Chondrocyte (in vitro differentiated cells): ENCODE data around the gene POLD1. TPM values are rescaled to one million over a fixed set of nuclear protein-coding genes. Genes with fewer than 3 reads are reported as not detected.
A peak's percentile ranks its signal among the peaks of the same experiment; 100 is the strongest.
"Not testable (repeated sequence)": the region's sequence is repeated elsewhere in the genome, so short reads cannot be mapped to it uniquely, and the experiment has no call there.

ENCODE experiments used
- DNase-seq: peaks from one replicate; pipeline ENCODE4 v3.0.0; 2021; ENCODE audit warnings: mixed read lengths, low spot score
- H3K27ac Mint-ChIP-seq: one replicate; pipeline ENCODE4 v1.8.0; 2021; ENCODE audit warnings: mild to moderate bottlenecking, moderate library complexity, mixed read lengths; ENCODE audit not compliant: unreplicated experiment
- H3K27me3 Mint-ChIP-seq: 2 replicates; pipeline ENCODE4 v1.8.0; 2021; ENCODE audit warnings: low read depth, mixed read lengths
- H3K36me3 Mint-ChIP-seq: 2 replicates; pipeline ENCODE4 v1.8.0; 2021; ENCODE audit warnings: low read depth, mixed read lengths
- H3K4me1 Mint-ChIP-seq: 2 replicates; pipeline ENCODE4 v1.8.0; 2021; ENCODE audit warnings: low read depth, mild to moderate bottlenecking, mixed read lengths
- H3K4me3 Mint-ChIP-seq: one replicate; pipeline ENCODE4 v1.8.0; 2021; ENCODE audit warnings: mild to moderate bottlenecking, moderate library complexity, mixed read lengths; ENCODE audit not compliant: unreplicated experiment
- H3K9me3 Mint-ChIP-seq: 2 replicates; pipeline ENCODE4 v1.8.0; 2021; ENCODE audit warnings: low read depth, mixed read lengths
- total RNA-seq: library from RNA; stranded (reverse); gene quantifications from 3 replicates; pipeline ENCODE4 v1.2.1, GENCODE V29; 2021
- TF ChIP-seq, protein P1 (sequence below): fragments of 200-600 bp; sonication (generic); IDR thresholded peaks from 2 replicates; pipeline ENCODE4 v1.5.0; 2021; ENCODE audit warnings: antibody characterized with exemption, mild to moderate bottlenecking, moderate library complexity

The POLD1 gene
- total RNA-seq, 1 donor from 2014 or later, result 15.8 TPM

GRCh38 chr19:50344661-50345318 is 39.4 kb upstream of the POLD1 start:
- peak; percentile 59 for DNase-seq
- no peak overlapping the region for H3K27ac Mint-ChIP-seq
- H3K4me3 Mint-ChIP-seq, result no peak overlapping the region
- H3K9me3 Mint-ChIP-seq, result peaks cover 14% of the 10 kb centered on the region
- no peaks in the 10 kb centered on the region for H3K27me3 Mint-ChIP-seq
- peaks cover 9% of the 10 kb centered on the region for H3K4me1 Mint-ChIP-seq
- H3K36me3 Mint-ChIP-seq, result peaks cover 12% of the 10 kb centered on the region
- TF ChIP-seq, protein P1, sequence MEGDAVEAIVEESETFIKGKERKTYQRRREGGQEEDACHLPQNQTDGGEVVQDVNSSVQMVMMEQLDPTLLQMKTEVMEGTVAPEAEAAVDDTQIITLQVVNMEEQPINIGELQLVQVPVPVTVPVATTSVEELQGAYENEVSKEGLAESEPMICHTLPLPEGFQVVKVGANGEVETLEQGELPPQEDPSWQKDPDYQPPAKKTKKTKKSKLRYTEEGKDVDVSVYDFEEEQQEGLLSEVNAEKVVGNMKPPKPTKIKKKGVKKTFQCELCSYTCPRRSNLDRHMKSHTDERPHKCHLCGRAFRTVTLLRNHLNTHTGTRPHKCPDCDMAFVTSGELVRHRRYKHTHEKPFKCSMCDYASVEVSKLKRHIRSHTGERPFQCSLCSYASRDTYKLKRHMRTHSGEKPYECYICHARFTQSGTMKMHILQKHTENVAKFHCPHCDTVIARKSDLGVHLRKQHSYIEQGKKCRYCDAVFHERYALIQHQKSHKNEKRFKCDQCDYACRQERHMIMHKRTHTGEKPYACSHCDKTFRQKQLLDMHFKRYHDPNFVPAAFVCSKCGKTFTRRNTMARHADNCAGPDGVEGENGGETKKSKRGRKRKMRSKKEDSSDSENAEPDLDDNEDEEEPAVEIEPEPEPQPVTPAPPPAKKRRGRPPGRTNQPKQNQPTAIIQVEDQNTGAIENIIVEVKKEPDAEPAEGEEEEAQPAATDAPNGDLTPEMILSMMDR, result no peak

DNA sequence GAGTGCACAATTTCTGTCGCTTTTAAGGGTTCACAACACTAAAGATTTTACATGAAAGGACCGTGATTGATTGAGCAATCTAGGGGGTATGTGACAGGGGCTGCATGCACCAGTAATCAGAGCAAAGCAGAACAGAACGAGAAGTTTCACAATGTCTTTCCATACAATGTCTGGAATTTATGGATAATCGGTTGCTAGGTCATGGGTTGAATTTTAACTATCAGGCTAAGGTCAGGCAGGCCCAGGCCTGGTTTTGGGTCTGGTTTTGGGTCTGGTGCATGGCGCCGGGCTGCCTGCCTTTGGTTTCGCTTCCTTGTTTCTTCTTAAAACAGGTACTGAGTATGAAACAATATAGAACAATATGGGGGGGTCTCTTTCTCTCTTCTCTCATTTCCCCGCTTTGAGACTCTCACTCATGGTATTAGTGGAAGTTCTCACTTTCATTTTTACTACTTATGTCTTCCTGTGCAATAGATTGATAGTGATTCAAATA is 37.0 kb upstream of the POLD1 start:
- H3K4me1 Mint-ChIP-seq, H3K27ac Mint-ChIP-seq, H3K27me3 Mint-ChIP-seq, H3K4me3 Mint-ChIP-seq: not testable (repeated sequence)
- Mint-ChIP-seq H3K36me3 (peaks cover 12% of the 10 kb centered on the region), H3K9me3 (peaks cover 10% of the 10 kb centered on the region)
- peak; percentile 14 for DNase-seq

DNA sequence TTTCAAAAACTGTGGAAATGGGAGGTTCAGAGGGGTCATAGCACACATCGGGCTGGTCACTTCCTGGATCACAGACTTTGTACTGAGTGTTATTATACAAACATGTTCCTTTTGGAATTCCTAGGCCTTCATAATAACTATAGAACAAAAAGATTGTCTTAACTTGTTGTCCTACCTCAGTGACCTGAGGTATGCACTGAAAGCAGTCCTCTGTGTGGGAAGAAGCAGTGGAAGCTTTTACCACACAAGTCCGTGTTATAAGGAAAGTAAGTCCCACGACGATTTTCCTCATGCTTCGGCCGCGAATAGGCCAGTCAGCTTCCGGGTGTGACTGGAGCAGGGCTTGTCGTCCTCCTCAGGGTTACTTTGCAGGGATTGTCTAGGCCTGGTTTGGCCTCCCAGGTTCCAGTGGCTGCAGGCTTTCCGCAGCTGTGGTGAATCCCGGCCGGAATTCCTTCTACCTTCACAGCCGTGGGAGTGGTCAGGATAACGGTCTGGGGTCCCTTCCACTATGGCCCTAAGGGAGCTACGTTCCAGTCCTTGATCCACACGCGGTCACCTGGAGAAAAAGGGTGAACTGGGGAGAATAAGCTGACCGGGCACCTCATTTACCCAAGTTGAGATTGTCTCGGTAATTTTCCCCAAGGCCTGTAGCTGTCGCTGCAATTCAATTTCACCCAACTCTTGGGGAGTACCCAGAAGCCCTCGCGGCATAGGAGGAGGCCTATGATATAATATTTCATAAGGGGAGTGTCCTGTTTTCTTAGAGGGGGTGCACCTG is 34.7 kb upstream of the POLD1 start:
- H3K4me3 Mint-ChIP-seq, result no peak overlapping the region
- TF ChIP-seq, protein P1, result no peak
- no peak overlapping the region for H3K27ac Mint-ChIP-seq
- DNase-seq, result peak; percentile 49
- peaks cover 5% of the 10 kb centered on the region for H3K36me3 Mint-ChIP-seq
- H3K27me3 Mint-ChIP-seq, result no peaks in the 10 kb centered on the region
- H3K4me1 Mint-ChIP-seq, result peaks cover 9% of the 10 kb centered on the region
- H3K9me3 Mint-ChIP-seq, result peaks cover 8% of the 10 kb centered on the region

DNA sequence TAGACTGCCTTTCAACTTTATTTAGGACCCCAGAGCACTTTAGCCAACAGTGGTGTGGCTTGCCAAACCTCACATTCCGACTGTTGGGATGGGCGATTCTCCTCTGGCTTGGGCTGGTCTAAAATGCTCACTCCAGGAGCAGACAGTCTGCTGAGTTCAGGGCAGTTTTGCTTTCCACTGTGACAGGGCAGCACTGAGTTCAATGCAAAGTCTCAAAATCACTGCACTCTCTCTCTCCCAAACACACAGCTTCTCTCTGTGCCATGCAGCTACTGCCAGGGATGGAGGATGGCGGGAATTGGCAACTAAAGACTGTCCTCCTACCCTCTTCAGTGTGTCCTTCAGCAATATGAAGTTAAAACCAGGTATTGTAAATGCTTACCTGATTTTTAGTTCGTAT is 31.9 kb upstream of the POLD1 start:
- no peaks in the 10 kb centered on the region for H3K36me3 Mint-ChIP-seq
- H3K4me1 Mint-ChIP-seq, result peaks cover 13% of the 10 kb centered on the region
- TF ChIP-seq, protein P1, result no peak
- H3K27ac Mint-ChIP-seq, result no peak overlapping the region
- H3K4me3 Mint-ChIP-seq, result no peak overlapping the region
- DNase-seq, result no peak
- H3K9me3 Mint-ChIP-seq, result no peaks in the 10 kb centered on the region
- peaks cover 2% of the 10 kb centered on the region for H3K27me3 Mint-ChIP-seq

DNA sequence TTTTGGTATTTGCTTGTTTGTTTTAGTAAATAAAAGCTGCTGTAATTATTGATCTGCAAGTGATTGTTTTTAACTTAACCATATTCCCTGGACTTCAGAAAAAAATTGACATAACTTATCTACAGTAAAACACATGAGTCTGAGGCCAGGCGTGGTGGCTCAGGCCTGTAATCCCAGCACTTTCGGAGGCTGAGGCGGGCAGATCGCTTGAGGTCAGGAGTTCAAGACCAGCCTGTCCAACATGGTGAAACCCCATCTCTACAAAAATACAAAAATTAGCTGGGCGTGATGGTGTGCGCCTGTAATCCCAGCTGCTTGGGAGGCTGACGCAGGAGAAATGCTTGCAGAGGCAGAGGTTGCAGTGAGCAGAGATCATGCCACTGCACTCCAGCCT is 30.7 kb upstream of the POLD1 start:
- not testable (repeated sequence) for H3K9me3 Mint-ChIP-seq

GRCh38 chr19:50356691-50357177 is 27.4 kb upstream of the POLD1 start:
- TF ChIP-seq, protein P1, result no peak
- no peak overlapping the region for H3K27ac Mint-ChIP-seq
- no peak overlapping the region for H3K4me3 Mint-ChIP-seq
- DNase-seq, result peak; percentile 21
- H3K9me3 Mint-ChIP-seq, result no peaks in the 10 kb centered on the region
- peaks cover 6% of the 10 kb centered on the region for H3K4me1 Mint-ChIP-seq
- no peaks in the 10 kb centered on the region for H3K36me3 Mint-ChIP-seq
- peaks cover 6% of the 10 kb centered on the region for H3K27me3 Mint-ChIP-seq

More for the DNA sequence above, 30.7 kb upstream of the POLD1 start:
- peak; percentile 15 for DNase-seq
- H3K27ac Mint-ChIP-seq, H3K36me3 Mint-ChIP-seq, H3K27me3 Mint-ChIP-seq, H3K4me3 Mint-ChIP-seq: not testable (repeated sequence)
- peaks cover 13% of the 10 kb centered on the region for H3K4me1 Mint-ChIP-seq
